MM.1S (cell line): ENCODE data around the gene SDHC.

Experiments used
- CTCF ChIP-seq: fragments of 300-600 bp; sonication (generic); IDR thresholded peaks from 2 replicates; pipeline ENCODE4 v1.5.1; 2016; ENCODE audit warnings: antibody characterized with exemption, low read length, mixed read lengths
- EZH2 ChIP-seq: fragments of 300-600 bp; sonication (generic); optimal IDR thresholded peaks from 2 replicates; pipeline ENCODE3; 2017; ENCODE audit warnings: low read depth, mild to moderate bottlenecking, antibody characterized with exemption, low read length, mixed read lengths
- EZH2phosphoT487 ChIP-seq: fragments of 300-600 bp; sonication (generic); IDR thresholded peaks from 2 replicates; pipeline ENCODE4 v1.6.1; 2018; ENCODE audit warnings: antibody characterized with exemption, low read length

GRCh38 chr1:161266836-161267235, 47.3 kb upstream of the SDHC start:
- TF ChIP-seq CTCF (no peak), EZH2phosphoT487 (no peak), EZH2 (no peak)
